ENCODE measurements around the gene HIVEP2. TPM values are rescaled to one million over a fixed set of nuclear protein-coding genes. Genes with fewer than 3 reads are reported as not detected.

HIVEP2 gene
- total and polyA plus RNA-seq, 2 donors (not counting 3 experiments of a cell fraction or from before 2014, with no cell fraction given) = 1.3 to 4.7 TPM

DNA sequence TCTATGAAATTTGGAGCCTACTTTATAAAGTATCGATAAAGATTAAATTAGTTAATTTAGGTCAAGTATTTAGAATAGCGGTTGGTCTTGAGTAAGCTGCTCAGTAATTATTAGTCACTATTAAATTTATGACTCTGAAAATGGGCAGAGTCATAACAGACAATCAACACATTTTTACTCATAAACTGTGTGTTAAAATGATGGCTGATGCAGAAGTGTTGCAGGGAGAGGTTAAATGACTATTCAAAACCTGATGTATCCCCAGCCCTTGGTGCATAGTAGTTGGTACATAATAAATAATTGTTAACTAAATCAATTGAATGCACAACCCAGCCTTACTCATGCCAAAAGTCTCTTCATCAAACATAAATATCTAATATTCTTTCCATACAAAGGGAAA, 30.6 kb downstream of the HIVEP2 start:
- dilution Hi-C loops (cut with MboI; ENCODE audit: extremely low pct_ligation_motif_present, low sequenced_read_pairs) (no loop called here), intact Hi-C loops (cut with micrococcal nuclease) (no loop called here)
- H3K4me3 ChIP-seq (replicated peaks in 1 of 3; ENCODE audit: insufficient read depth in 1 of 3, low read depth in 1 of 3, low read length in 3 of 3) = no peak overlapping the region
- H4K20me1 ChIP-seq (replicated peaks; ENCODE audit: control insufficient read depth, extremely low read depth, insufficient read depth, low read length) = no peaks in the 10 kb centered on the region
- CTCF ChIA-PET = interaction anchor here (0.8 kb wide), 1 partner anchor 11 kb away, joined by 4 read pairs; no protein-coding TSS in a partner anchor
- H3K79me2 ChIP-seq (ENCODE audit: control insufficient read depth, insufficient read depth, low read length) = no peaks in the 10 kb centered on the region
- FAIRE-seq = no peak
- no peaks in the 10 kb centered on the region for H3K27me3 ChIP-seq (ENCODE audit: control insufficient read depth in 2 of 2, insufficient read depth in 2 of 2, low read length in 2 of 2)
- no peak for DNase-seq (ENCODE audit: low read depth, low spot score)
- BruUV-seq (replicated peaks) = no TSS peak
- no peaks in the 10 kb centered on the region for H3K9me1 ChIP-seq (replicated peaks; ENCODE audit: control insufficient read depth, extremely low read depth, insufficient read depth, low read length)
- H3K9me3 ChIP-seq (replicated peaks; ENCODE audit: control insufficient read depth, insufficient read depth, low read length) = no peaks in the 10 kb centered on the region
- H3K4me2 ChIP-seq (ENCODE audit: insufficient read depth, low read length) = no peak overlapping the region
- H2AFZ ChIP-seq (ENCODE audit: low read depth, low read length) = no peak overlapping the region
- no peak overlapping the region for H3K9ac ChIP-seq (replicated peaks; ENCODE audit: extremely low read depth, insufficient read depth, low read length)
- no peak for TF ChIP-seq POLR2AphosphoS5 (IDR thresholded peaks at IDR 0.05; ENCODE audit: insufficient read depth, low read depth, low read length)
- no peak for TF ChIP-seq FOS (IDR thresholded peaks at IDR 0.05; ENCODE audit: borderline replicate concordance, insufficient read depth, low read length)
- TF ChIP-seq MAX (IDR thresholded peaks at IDR 0.05; ENCODE audit: insufficient read depth, insufficient read length) = no peak
- no peak for TF ChIP-seq POLR2A (IDR thresholded peaks at IDR 0.05; ENCODE audit: low read depth, low read length)
- no peak for TF ChIP-seq MYC (IDR thresholded peaks at IDR 0.05; ENCODE audit: low read depth, low read length)
- no peak for TF ChIP-seq GATA2 (IDR thresholded peaks at IDR 0.05; ENCODE audit: insufficient read depth, insufficient read length, low read depth, low read length)
- TF ChIP-seq EZH2 (IDR thresholded peaks at IDR 0.05; ENCODE audit: borderline replicate concordance, low read depth, low read length, severe bottlenecking) = no peak
- no peak for TF ChIP-seq JUN (IDR thresholded peaks at IDR 0.05; ENCODE audit: borderline replicate concordance, insufficient read depth, insufficient read length, low read depth)
- TF ChIP-seq, protein P1, sequence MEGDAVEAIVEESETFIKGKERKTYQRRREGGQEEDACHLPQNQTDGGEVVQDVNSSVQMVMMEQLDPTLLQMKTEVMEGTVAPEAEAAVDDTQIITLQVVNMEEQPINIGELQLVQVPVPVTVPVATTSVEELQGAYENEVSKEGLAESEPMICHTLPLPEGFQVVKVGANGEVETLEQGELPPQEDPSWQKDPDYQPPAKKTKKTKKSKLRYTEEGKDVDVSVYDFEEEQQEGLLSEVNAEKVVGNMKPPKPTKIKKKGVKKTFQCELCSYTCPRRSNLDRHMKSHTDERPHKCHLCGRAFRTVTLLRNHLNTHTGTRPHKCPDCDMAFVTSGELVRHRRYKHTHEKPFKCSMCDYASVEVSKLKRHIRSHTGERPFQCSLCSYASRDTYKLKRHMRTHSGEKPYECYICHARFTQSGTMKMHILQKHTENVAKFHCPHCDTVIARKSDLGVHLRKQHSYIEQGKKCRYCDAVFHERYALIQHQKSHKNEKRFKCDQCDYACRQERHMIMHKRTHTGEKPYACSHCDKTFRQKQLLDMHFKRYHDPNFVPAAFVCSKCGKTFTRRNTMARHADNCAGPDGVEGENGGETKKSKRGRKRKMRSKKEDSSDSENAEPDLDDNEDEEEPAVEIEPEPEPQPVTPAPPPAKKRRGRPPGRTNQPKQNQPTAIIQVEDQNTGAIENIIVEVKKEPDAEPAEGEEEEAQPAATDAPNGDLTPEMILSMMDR (IDR thresholded peaks at IDR 0.05; ENCODE audit: extremely low read depth in 1 of 2, insufficient read depth in 1 of 2, low read depth in 1 of 2, low read length in 2 of 2) = no peak
- POLR2A ChIA-PET = no interaction called here
- H3K36me3 ChIP-seq (ENCODE audit: control insufficient read depth in 2 of 2, extremely low read depth in 1 of 2, insufficient read depth in 2 of 2, low read length in 2 of 2) = no peaks in the 10 kb centered on the region
- no peak overlapping the region for H3K27ac ChIP-seq (ENCODE audit: insufficient read depth, low read depth, low read length)
- H3K4me1 ChIP-seq (ENCODE audit: control insufficient read depth, extremely low read depth, insufficient read depth, low read length) = no peaks in the 10 kb centered on the region
